Gastrocnemius medialis (tissue), 4 donors: ENCODE data around the gene IFFO2. TPM values are rescaled to one million over a fixed set of nuclear protein-coding genes. Genes with fewer than 3 reads are reported as not detected.

Experiments
- ATAC-seq, 2 donors: fragments of 150-250 bp; one replicate each; pipeline ENCODE4 v1.9.1; 2016
- DNase-seq, 2 donors: peaks; one replicate each; pipeline ENCODE4 v3.0.0-alpha.2; 2019
- H3K27ac ChIP-seq, 4 donors: fragments of 200-600 bp; sonication (generic); 1 replicate in 1 of 4; 2 replicates in 3 of 4; pipeline ENCODE4 v1.5.1; 2016 to 2018; ENCODE audit warnings: mild to moderate bottlenecking in 2 of 4, moderate library complexity in 1 of 4
- H3K27me3 ChIP-seq, 3 donors: fragments of 200-600 bp; sonication (generic) in 2 of 3; 1 replicate in 1 of 3; 2 replicates in 2 of 3; pipeline versions ENCODE4 v1.5.1 to v1.6.0; 2016 to 2019; ENCODE audit warnings: mild to moderate bottlenecking in 1 of 3, moderate library complexity in 1 of 3
- H3K36me3 ChIP-seq, 2 donors: fragments of 200-600 bp; sonication (generic) in 1 of 2; one replicate each; pipeline ENCODE4 v1.5.1; 2017 to 2018
- H3K4me1 ChIP-seq, 2 donors: fragments of 200-600 bp; sonication (generic) in 1 of 2; one replicate each; pipeline ENCODE4 v1.5.1; 2016 to 2017; ENCODE audit warnings: mild to moderate bottlenecking in 2 of 2
- H3K4me3 ChIP-seq, 4 donors: fragments of 200-600 bp; sonication (generic) in 3 of 4; 1 replicate in 1 of 4; 2 replicates in 3 of 4; pipeline ENCODE4 v1.5.1; 2016 to 2019; ENCODE audit warnings: mild to moderate bottlenecking in 2 of 4
- H3K9me3 ChIP-seq, 3 donors: fragments of 200-600 bp; sonication (generic) in 2 of 3; 1 replicate in 1 of 3; 2 replicates in 2 of 3; pipeline ENCODE4 v1.5.1; 2016 to 2019
- POLR2A ChIP-seq, 2 donors: fragments of 450-650 bp; IDR thresholded peaks; one replicate each; pipeline ENCODE4 v1.6.1; 2017; ENCODE audit warnings: antibody characterized with exemption in 2 of 2, mild to moderate bottlenecking in 2 of 2, moderate library complexity in 2 of 2
- in situ Hi-C, 4 donors: fragments of 200-750 bp; cut with MboI; loops; one replicate each; pipeline versions ENCODE4 v1.15.0 to v1.8.0; 2017; ENCODE audit warnings: low sequenced_read_pairs in 4 of 4
- intact Hi-C: fragments of 100-400 bp; cut with DNase I; formaldehyde crosslinking; loops from one replicate; pipeline ENCODE4 v1.15.1; 2023; ENCODE audit warnings: low total_unique reads
- total RNA-seq, 4 donors: library from RNA; depleted of rRNA; stranded (reverse); fragments of >200 nt; gene quantifications; one replicate each; pipeline versions ENCODE4 v1.1.0 to v1.2.3, GENCODE V29; 2016
- TF ChIP-seq, protein P1 (sequence below), 5 experiments: fragments of 450-650 bp in 3 of 5; fragments of 200-600 bp in 2 of 5; sonication (generic) in 2 of 5; IDR thresholded peaks in 4 of 5; conservative IDR thresholded peaks in 1 of 5; 1 replicate in 4 of 5; 2 replicates in 1 of 5; pipeline ENCODE4 v1.5.1; 2016 to 2019; ENCODE audit warnings: antibody characterized with exemption in 5 of 5, mild to moderate bottlenecking in 3 of 5, moderate library complexity in 3 of 5

Gene IFFO2
- total RNA-seq, 4 donors from 2014 or later: 2.1 to 16.3 (median 5.7) TPM

DNA sequence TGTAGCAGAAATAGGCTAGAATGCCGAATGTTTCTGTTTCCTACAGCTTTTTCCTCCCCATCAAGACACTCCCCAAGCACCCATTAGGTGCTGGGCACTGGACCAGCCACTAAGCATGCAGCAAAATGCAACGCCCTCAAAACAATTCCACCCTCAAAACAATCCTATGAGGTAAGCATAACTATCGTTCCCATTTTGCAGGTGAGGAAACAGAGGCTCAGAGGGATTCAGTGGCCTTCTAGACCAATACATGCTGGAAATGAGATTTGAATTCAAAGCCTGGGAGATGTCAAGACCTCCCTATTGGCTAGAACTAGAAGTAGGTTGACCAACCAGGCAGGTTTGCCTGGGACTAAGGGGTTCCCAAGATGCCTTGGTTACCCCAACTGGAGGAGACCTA lies 43.9 kb downstream of the IFFO2 start:
- Histone ChIP-seq H3K27ac (peak overlapping the region in 1 of 4 donors; percentile 49), H3K4me1 (peaks cover 5 to 11% of the 10 kb centered on the region in 2 donors), H3K27me3 (no peaks in the 10 kb centered on the region), H3K36me3 (no peaks in the 10 kb centered on the region), H3K9me3 (no peaks in the 10 kb centered on the region), H3K4me3 (no peak overlapping the region)
- ATAC-seq (no peak), DNase-seq (no peak)
- TF ChIP-seq, protein P1, sequence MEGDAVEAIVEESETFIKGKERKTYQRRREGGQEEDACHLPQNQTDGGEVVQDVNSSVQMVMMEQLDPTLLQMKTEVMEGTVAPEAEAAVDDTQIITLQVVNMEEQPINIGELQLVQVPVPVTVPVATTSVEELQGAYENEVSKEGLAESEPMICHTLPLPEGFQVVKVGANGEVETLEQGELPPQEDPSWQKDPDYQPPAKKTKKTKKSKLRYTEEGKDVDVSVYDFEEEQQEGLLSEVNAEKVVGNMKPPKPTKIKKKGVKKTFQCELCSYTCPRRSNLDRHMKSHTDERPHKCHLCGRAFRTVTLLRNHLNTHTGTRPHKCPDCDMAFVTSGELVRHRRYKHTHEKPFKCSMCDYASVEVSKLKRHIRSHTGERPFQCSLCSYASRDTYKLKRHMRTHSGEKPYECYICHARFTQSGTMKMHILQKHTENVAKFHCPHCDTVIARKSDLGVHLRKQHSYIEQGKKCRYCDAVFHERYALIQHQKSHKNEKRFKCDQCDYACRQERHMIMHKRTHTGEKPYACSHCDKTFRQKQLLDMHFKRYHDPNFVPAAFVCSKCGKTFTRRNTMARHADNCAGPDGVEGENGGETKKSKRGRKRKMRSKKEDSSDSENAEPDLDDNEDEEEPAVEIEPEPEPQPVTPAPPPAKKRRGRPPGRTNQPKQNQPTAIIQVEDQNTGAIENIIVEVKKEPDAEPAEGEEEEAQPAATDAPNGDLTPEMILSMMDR (IDR thresholded peaks at IDR 0.05 in 4 of 5, conservative IDR thresholded peaks at IDR 0.05 in 1 of 5): no peak
- no peak for TF ChIP-seq POLR2A (IDR thresholded peaks at IDR 0.05)
- in situ Hi-C loops (loop anchor here in 2 of 4 donors (5.0 to 25.0 kb wide), 3 partner anchors 60 to 325 kb away; no protein-coding TSS in a partner anchor), intact Hi-C loops (loop anchor here (1.0 kb wide), 1 partner anchor 28 kb away; no protein-coding TSS in a partner anchor)

DNA sequence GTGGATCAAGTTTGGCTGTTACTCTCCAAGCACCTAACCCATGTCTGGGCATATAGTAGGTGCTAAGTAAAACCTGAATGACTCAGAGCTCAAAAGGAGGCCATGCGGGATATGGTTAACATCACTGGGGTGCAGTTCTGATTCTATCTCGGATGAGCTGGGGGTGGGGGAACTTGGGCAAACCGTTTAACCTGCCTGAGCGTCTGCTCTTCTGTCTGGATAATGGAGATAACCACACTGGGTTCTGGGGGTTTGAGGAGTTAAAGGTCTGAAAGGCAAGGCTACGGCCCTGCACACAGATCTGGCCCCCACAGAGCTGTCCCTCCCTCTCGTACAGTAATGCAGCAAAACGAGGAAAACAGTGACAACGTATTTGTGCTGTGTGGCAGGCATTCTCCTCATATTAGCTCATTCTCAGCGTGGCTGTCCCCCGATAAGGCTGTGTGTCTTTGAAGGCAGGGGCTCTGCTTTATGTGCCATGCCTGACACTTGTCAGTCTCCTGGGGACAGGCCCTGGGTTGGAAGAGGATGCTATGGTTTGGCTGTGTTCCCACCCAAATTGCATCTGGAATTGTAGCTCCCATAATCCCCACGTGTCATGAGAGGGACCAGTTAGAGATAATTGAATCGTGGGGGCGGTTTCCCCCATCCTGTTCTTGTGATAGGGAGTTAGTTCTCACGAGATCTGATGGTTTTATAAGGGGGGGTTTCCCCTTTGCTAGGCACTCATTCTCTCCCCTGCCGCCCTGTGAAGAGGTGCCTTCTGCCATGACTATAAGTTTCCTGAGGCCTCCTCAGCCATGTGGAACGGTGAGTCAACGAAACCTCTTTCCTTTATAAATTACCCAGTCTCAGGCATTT lies 47.3 kb downstream of the IFFO2 start:
- no peaks in the 10 kb centered on the region for H3K9me3 ChIP-seq
- in situ Hi-C loops: loop anchor here (5.0 to 25.0 kb wide), 5 partner anchors 168 to 328 kb away; no protein-coding TSS in a partner anchor
- no peaks in the 10 kb centered on the region for H3K27me3 ChIP-seq
- H3K4me3 ChIP-seq: no peak overlapping the region
- TF ChIP-seq, protein P1 (IDR thresholded peaks at IDR 0.05 in 4 of 5, conservative IDR thresholded peaks at IDR 0.05 in 1 of 5): no peak
- TF ChIP-seq POLR2A (IDR thresholded peaks at IDR 0.05): no peak
- intact Hi-C loops: loop anchor here (10.0 kb wide), 1 partner anchor 336 kb away; no protein-coding TSS in a partner anchor
- peaks cover 9 to 20% of the 10 kb centered on the region in 2 donors for H3K4me1 ChIP-seq
- no peak for DNase-seq
- H3K27ac ChIP-seq: peak overlapping the region in 2 of 4 donors; percentile 43 to 72
- H3K36me3 ChIP-seq: no peaks in the 10 kb centered on the region
- ATAC-seq: no peak

DNA sequence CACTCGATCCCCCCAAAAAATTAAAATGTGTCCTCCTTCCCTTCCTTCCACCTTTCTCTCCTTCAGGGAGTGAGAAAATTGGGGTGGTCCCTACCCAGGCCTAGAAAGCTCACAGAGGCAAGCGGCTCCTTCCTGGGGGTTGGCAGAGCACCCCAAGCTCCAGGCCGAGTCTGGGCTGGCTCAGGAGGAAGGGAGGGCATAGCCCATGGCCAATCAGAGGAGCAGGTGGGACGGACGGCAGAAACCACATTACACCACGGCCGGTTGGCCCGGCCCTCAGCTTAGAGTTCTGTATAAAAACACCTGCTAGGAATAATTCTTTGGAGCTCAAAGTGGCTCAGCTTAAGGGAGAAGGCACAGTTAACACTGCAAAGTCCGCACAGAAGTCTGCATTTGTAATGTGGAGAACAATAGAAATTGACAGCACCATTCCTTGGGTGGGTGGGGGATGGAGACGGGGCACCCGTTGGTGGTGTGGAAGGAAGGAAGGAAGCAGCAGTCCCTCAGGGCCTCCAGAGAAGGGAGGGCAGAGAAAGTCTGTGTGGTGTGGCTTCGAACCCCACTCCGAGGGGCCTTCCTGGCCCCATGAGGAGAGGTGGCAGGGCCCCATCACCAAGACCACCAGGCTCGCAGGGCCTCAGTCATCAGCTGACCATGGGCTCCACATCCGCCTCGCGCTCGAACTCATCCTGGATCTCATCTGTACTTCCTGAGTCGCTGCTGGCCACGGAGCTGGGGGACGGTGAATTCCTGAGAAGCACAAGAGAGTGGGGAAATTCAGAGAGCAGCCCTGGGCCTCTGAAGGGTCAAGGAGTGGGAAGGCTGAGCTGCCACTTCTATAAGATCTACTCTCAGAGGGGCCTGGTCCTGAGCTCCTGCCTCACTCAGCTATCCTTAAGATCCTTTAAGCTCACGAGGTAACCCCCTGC lies 48.3 kb downstream of the IFFO2 start:
- in situ Hi-C loops (loop anchor here (5.0 to 25.0 kb wide), 5 partner anchors 169 to 329 kb away; no protein-coding TSS in a partner anchor), intact Hi-C loops (loop anchor here (10.0 kb wide), 1 partner anchor 337 kb away; no protein-coding TSS in a partner anchor)
- H3K4me3 ChIP-seq: no peak overlapping the region
- H3K36me3 ChIP-seq: no peaks in the 10 kb centered on the region
- TF ChIP-seq, protein P1 (IDR thresholded peaks at IDR 0.05 in 4 of 5, conservative IDR thresholded peaks at IDR 0.05 in 1 of 5): no peak
- no peak for TF ChIP-seq POLR2A (IDR thresholded peaks at IDR 0.05)
- peaks cover 10 to 25% of the 10 kb centered on the region in 2 donors for H3K4me1 ChIP-seq
- DNase-seq (peak in 1 of 2 donors; percentile 27), ATAC-seq (no peak)
- H3K27me3 ChIP-seq: no peaks in the 10 kb centered on the region
- peak overlapping the region; percentile 43 to 72 (median 64) for H3K27ac ChIP-seq
- no peaks in the 10 kb centered on the region for H3K9me3 ChIP-seq
